Progenitor cell of endocrine pancreas (in vitro differentiated cells): ENCODE results near the gene POU3F2. TPM values are rescaled to one million over a fixed set of nuclear protein-coding genes. Genes with fewer than 3 reads are reported as not detected.

ENCODE experiments used
- DNase-seq: peaks from one replicate; pipeline ENCODE4 v3.0.0; 2021; ENCODE audit warnings: low spot score; ENCODE audit not compliant: unreplicated experiment
- H3K27ac Mint-ChIP-seq: 2 replicates; pipeline ENCODE4 v1.8.0; 2021; ENCODE audit warnings: mild to moderate bottlenecking, moderate library complexity, mixed read lengths
- H3K27me3 Mint-ChIP-seq: 2 replicates; pipeline ENCODE4 v1.8.0; 2021; ENCODE audit warnings: mixed read lengths
- H3K36me3 Mint-ChIP-seq: 2 replicates; pipeline ENCODE4 v1.8.0; 2022; ENCODE audit warnings: mixed read lengths; ENCODE audit not compliant: insufficient read depth
- H3K4me1 Mint-ChIP-seq: 2 replicates; pipeline ENCODE4 v1.8.0; 2021; ENCODE audit warnings: low read depth, mixed read lengths
- H3K4me3 Mint-ChIP-seq: 2 replicates; pipeline ENCODE4 v1.8.0; 2021; ENCODE audit warnings: low read depth, mild to moderate bottlenecking, moderate library complexity, mixed read lengths
- H3K9me3 Mint-ChIP-seq: 2 replicates; pipeline ENCODE4 v1.8.0; 2021; ENCODE audit warnings: low read depth, mixed read lengths
- total RNA-seq: library from RNA; stranded (reverse); gene quantifications from 2 replicates; pipeline ENCODE4 v1.2.1, GENCODE V29; 2021
- TF ChIP-seq, protein P1 (sequence below): fragments of 200-600 bp; sonication (generic); IDR thresholded peaks from one replicate; pipeline ENCODE4 v1.5.0; 2021; ENCODE audit warnings: antibody characterized with exemption, mild to moderate bottlenecking; ENCODE audit not compliant: unreplicated experiment

POU3F2 gene
- total RNA-seq, 1 donor from 2014 or later: 1.4 TPM

DNA sequence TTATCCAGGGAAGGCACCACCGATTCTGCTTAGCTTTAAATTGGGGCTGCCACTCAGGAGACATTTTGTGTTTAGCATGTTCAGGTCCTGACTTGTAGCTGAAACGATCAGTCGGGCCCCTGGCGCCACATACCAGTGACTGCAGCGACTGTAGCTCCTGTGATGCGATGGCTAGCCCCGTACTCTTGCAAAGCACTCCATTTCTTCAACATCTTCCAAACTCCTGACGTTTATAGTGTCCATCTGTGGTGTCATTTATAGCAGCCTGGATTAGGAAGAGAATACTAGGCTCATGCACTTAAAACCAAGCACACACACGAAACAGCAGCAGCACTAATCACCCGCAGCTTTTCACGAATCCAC, 13.0 kb downstream of the POU3F2 start:
- DNase-seq: no peak
- peaks cover 14% of the 10 kb centered on the region for H3K4me1 Mint-ChIP-seq
- TF ChIP-seq, protein P1, sequence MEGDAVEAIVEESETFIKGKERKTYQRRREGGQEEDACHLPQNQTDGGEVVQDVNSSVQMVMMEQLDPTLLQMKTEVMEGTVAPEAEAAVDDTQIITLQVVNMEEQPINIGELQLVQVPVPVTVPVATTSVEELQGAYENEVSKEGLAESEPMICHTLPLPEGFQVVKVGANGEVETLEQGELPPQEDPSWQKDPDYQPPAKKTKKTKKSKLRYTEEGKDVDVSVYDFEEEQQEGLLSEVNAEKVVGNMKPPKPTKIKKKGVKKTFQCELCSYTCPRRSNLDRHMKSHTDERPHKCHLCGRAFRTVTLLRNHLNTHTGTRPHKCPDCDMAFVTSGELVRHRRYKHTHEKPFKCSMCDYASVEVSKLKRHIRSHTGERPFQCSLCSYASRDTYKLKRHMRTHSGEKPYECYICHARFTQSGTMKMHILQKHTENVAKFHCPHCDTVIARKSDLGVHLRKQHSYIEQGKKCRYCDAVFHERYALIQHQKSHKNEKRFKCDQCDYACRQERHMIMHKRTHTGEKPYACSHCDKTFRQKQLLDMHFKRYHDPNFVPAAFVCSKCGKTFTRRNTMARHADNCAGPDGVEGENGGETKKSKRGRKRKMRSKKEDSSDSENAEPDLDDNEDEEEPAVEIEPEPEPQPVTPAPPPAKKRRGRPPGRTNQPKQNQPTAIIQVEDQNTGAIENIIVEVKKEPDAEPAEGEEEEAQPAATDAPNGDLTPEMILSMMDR: no peak
- H3K4me3 Mint-ChIP-seq: peak overlapping the region; percentile 50
- H3K27me3 Mint-ChIP-seq: peaks cover 64% of the 10 kb centered on the region
- H3K9me3 Mint-ChIP-seq: no peaks in the 10 kb centered on the region
- no peak overlapping the region for H3K27ac Mint-ChIP-seq
- H3K36me3 Mint-ChIP-seq: no peaks in the 10 kb centered on the region

DNA sequence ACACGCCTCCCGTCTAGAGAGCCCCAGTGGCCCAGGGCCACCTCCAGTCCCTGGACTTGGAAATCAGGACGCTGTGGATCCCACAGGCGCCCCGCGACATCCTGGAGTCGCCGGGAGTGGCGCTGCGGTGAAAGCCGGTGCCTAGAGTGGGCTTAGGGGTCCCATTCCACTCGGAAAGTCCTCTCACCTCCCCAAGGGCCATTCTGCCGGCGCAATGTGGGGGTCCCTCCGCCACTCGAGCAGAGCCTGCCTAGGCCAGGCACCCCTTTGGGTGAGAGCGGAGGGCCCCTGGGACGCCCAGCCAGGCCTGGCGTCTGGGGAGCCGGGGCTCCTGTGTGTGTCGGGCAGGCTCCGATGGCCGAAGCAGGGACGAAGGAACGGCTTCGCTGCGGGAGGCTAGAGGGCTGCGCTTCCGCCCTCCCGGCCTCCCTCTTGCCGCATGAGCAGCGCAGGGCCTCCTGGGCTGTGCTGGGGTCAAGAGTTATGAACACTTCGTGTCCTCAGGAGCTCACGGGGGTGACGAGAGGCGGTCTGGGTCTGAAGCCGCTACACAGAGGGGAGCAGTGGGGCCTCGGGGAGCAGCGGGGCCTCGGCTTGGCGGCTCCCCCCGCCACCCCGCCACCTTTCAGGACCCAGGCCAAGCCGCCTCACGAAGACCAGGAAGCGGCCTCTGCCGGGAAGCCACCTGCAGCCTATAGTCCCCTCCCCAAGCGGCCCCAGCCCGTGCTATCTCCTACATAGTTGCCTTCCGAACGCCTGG, 13.6 kb downstream of the POU3F2 start:
- peaks cover 12% of the 10 kb centered on the region for H3K4me1 Mint-ChIP-seq
- TF ChIP-seq, protein P1: peak; percentile 38
- no peak for DNase-seq
- H3K27ac Mint-ChIP-seq: no peak overlapping the region
- peak overlapping the region; percentile 50 for H3K4me3 Mint-ChIP-seq
- no peaks in the 10 kb centered on the region for H3K36me3 Mint-ChIP-seq
- H3K27me3 Mint-ChIP-seq: peaks cover 58% of the 10 kb centered on the region
- no peaks in the 10 kb centered on the region for H3K9me3 Mint-ChIP-seq

DNA sequence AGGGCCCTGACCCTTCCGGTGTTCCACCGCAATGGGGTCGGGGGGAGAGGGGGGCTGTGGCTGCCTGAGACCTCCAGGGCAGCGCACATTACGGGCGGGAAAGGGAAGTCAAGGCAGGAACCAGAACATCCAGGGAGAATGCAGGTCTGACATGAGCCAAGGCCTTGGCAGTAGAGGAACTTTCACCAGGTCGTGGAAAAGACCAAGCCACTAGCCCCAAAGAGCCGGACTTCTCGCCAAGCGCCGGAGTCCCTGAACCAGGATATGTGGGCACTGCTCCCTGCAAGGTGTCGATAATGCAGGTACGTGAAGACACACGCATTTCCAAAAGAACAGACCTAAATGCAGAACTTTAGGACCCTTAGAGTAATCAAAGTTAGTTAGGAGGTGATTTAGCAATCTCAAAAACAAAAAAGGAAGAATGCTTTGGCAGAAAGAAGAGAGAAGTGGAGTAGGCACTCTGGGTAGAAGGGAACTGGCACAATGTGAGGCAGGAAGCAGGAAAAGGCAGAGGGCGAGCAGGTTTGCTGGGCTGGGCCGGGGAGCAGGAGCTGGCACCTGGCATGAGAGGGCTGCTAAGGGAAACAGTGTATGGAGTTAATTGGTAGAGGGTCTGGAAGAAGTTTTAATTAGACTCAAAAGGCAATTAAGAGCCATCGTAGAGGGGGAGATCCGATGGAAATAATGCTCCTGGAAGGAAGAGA, 14.3 kb downstream of the POU3F2 start:
- peaks cover 51% of the 10 kb centered on the region for H3K27me3 Mint-ChIP-seq
- peaks cover 12% of the 10 kb centered on the region for H3K4me1 Mint-ChIP-seq
- TF ChIP-seq, protein P1: no peak
- H3K9me3 Mint-ChIP-seq: no peaks in the 10 kb centered on the region
- no peak for DNase-seq
- no peaks in the 10 kb centered on the region for H3K36me3 Mint-ChIP-seq
- H3K4me3 Mint-ChIP-seq: peak overlapping the region; percentile 29
- H3K27ac Mint-ChIP-seq: no peak overlapping the region

DNA sequence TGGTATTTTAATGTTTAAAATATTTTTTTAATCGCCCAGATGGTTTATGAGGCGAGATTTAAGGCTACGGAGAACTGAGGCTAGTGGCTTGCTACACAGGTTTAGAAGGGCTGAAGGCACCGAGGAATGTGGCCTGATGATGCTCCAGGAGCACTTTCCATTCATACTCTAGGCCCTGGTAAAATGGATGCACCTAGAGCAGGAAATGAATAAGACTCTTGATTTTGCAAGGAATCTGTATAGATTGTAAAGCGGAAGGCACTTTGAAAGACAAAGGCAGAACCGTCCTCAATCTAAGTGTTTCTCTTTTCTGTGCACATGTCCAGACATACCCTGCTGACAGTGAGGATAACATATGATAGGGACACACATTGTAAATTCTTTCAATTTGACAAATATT, 30.1 kb downstream of the POU3F2 start:
- H3K4me1 Mint-ChIP-seq: no peaks in the 10 kb centered on the region
- no peaks in the 10 kb centered on the region for H3K9me3 Mint-ChIP-seq
- DNase-seq: no peak
- no peak overlapping the region for H3K27ac Mint-ChIP-seq
- H3K4me3 Mint-ChIP-seq: no peak overlapping the region
- no peaks in the 10 kb centered on the region for H3K27me3 Mint-ChIP-seq
- H3K36me3 Mint-ChIP-seq: peaks cover 7% of the 10 kb centered on the region
- TF ChIP-seq, protein P1: no peak

DNA sequence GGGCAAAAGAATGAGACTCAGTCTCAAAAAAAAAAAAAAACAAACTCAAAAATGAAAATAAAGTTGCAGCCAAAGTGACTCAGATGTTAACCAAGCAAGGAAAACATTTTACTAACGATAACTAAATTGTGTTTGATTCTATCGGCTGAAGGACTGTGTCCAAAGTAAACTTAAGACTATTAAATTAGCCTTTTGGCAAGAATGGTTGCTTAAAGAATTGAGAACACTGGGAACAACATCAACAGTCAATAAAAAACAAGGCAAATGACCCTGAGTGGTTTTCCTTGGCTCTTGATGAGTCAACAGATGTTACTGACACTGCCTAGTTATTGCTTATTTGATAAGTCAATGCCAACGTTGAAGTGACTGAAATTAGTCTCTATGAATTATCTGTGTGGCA, 36.7 kb downstream of the POU3F2 start:
- Mint-ChIP-seq H3K36me3 (peaks cover 13% of the 10 kb centered on the region), H3K4me1 (no peaks in the 10 kb centered on the region), H3K27me3 (no peaks in the 10 kb centered on the region), H3K9me3 (no peaks in the 10 kb centered on the region), H3K4me3 (no peak overlapping the region), H3K27ac (no peak overlapping the region)
- TF ChIP-seq, protein P1: no peak
- DNase-seq: no peak
